GM19328 (cell line): ENCODE data around the gene RERE.

Experiments used
- ATAC-seq: cut with Tn5 transposase; IDR thresholded peaks from one replicate; pipeline ENCODE4 v1.9.1; 2021; ENCODE audit warnings: mild to moderate bottlenecking, moderate library complexity; ENCODE audit not compliant: unreplicated experiment

The RERE gene

GRCh38 chr1:8323706-8324105 lies 493.7 kb downstream of the RERE start:
- ATAC-seq = no peak

- ATAC-seq = no peak
Measured at GRCh38 chr1:8321612-8322011, 495.8 kb downstream of the RERE start.

GRCh38 chr1:8318436-8318835 lies 499.0 kb downstream of the RERE start:
- no peak for ATAC-seq

- ATAC-seq = no peak
Measured at GRCh38 chr1:8317647-8318381, 499.6 kb downstream of the RERE start, which contains the start of gene SLC45A1. SLC45A1 (plus strand) TSS chr1:8318114; CDS start chr1:8324330, 6,216 bp downstream.

GRCh38 chr1:8315573-8316475 lies 501.6 kb downstream of the RERE start:
- ATAC-seq = no peak

- ATAC-seq = no peak
Measured at GRCh38 chr1:8314346-8315280, 502.8 kb downstream of the RERE start.

GRCh38 chr1:8313231-8313630 lies 504.2 kb downstream of the RERE start:
- no peak for ATAC-seq

GRCh38 chr1:8312235-8313218 lies 504.9 kb downstream of the RERE start:
- no peak for ATAC-seq

- no peak for ATAC-seq
Measured at GRCh38 chr1:8311068-8311718, 506.2 kb downstream of the RERE start.

GRCh38 chr1:8307628-8308027 lies 509.8 kb downstream of the RERE start:
- no peak for ATAC-seq

- no peak for ATAC-seq
Measured at GRCh38 chr1:8303876-8304275, 513.6 kb downstream of the RERE start.

- no peak for ATAC-seq
Measured at GRCh38 chr1:8303141-8303540, 514.3 kb downstream of the RERE start.
